ENCODE results near the gene TTC4. TPM values are rescaled to one million over a fixed set of nuclear protein-coding genes. Genes with fewer than 3 reads are reported as not detected.

The TTC4 gene
- total RNA-seq, 1 experiment from 2014 or later: 26.3 TPM

GRCh38 chr1:54724771-54725170 lies 9.1 kb downstream of the TTC4 start:
- Histone ChIP-seq H3K27ac (ENCODE audit: low read depth, low read length) (no peak overlapping the region), H3K9me2 (ENCODE audit: insufficient read depth) (no peaks in the 10 kb centered on the region), H4K20me1 (ENCODE audit: insufficient read depth) (no peaks in the 10 kb centered on the region), H3K9me3 (ENCODE audit: control insufficient read depth in 1 of 2, insufficient read depth in 1 of 2, low read depth in 1 of 2, low read length in 2 of 2) (no peaks in the 10 kb centered on the region), H3K4me1 (ENCODE audit: control insufficient read depth in 1 of 2, insufficient read depth in 2 of 2, low read length in 2 of 2) (no peaks in the 10 kb centered on the region), H3K79me2 (ENCODE audit: insufficient read depth, low read length) (peaks cover 6% of the 10 kb centered on the region), H3K9ac (ENCODE audit: low read length) (no peak overlapping the region), H2AFZ (ENCODE audit: low read depth, low read length, poor library complexity, severe bottlenecking) (no peak overlapping the region), H3K27me3 (ENCODE audit: insufficient read depth, low read length) (no peaks in the 10 kb centered on the region), H3K36me3 (ENCODE audit: control insufficient read depth in 1 of 2, insufficient read depth in 2 of 2, low read length in 2 of 2) (peaks cover 41 to 53% of the 10 kb centered on the region in 2 experiments), H3K4me3 (replicated peaks in 1 of 2; ENCODE audit: low read depth in 1 of 2, low read length in 2 of 2) (no peak overlapping the region), H3K4me2 (ENCODE audit: low read length) (no peak overlapping the region)
- POLR2A ChIA-PET: no interaction called here
- TF ChIP-seq JUND (IDR thresholded peaks at IDR 0.05) (no peak), SRF (IDR thresholded peaks at IDR 0.05; ENCODE audit: low read depth) (no peak), REST (IDR thresholded peaks at IDR 0.05; ENCODE audit: low read depth) (no peak), MAX (IDR thresholded peaks at IDR 0.05) (no peak), POLR2AphosphoS5 (IDR thresholded peaks at IDR 0.05; ENCODE audit: low read depth, low read length) (no peak), ZBTB33 (IDR thresholded peaks at IDR 0.05; ENCODE audit: extremely low read depth, insufficient replicate concordance, low read length) (no peak), SIN3A (IDR thresholded peaks at IDR 0.05; ENCODE audit: low read depth) (no peak), ATF3 (IDR thresholded peaks at IDR 0.05) (no peak)
- CTCF ChIA-PET: interaction anchor here (0.6 kb wide), 1 partner anchor 10 kb away, joined by 3 read pairs; no protein-coding TSS in a partner anchor
- intact Hi-C loops (cut with micrococcal nuclease): no loop called here
- no peak for DNase-seq (ENCODE audit: low read depth, low spot score)
- ATAC-seq: no peak
- RAD21 ChIA-PET (ENCODE audit: low non-redundant PET in 1 of 2, low total read pairs in 2 of 2, uncharacterized antibody in 2 of 2, unreplicated experiment in 2 of 2): no interaction called here
- BruUV-seq (replicated peaks): no TSS peak

Measured in HCT116 (cell line).